Caco-2 (cell line): ENCODE results near the gene INPP5E. TPM values are rescaled to one million over a fixed set of nuclear protein-coding genes. Genes with fewer than 3 reads are reported as not detected.

Experiments
- BruUV-seq: library from RNA; stranded (reverse); fragments of 400-500 nt; replicated peaks from 2 replicates; lab custom pipeline; 2021; lab: Mats Ljungman, UMichigan
- CTCF ChIA-PET: fragments of 300-600 bp; sonication (Branson Sonifier 250); formaldehyde crosslinking; loops from one replicate; lab custom pipeline; 2022; ENCODE audit warnings: antibody characterized with exemption; lab: Charles Lee
- POLR2A ChIA-PET: fragments of 300-600 bp; sonication (Branson Sonifier 250); formaldehyde crosslinking; loops from one replicate; lab custom pipeline; 2022; ENCODE audit warnings: antibody characterized with exemption; lab: Charles Lee
- DNase-seq, 2 experiments: peaks; one replicate each; pipeline versions ENCODE4 v3.0.0 to v3.0.0-alpha.2; 2020 to 2022
- H3K27me3 ChIP-seq: replicated peaks from 2 replicates; pipeline ENCODE4 v1.6.0; 2011; ENCODE audit warnings: low read length; ENCODE audit not compliant: control insufficient read depth, insufficient read depth
- H3K36me3 ChIP-seq: 2 replicates; pipeline ENCODE4 v1.5.1; 2011; ENCODE audit warnings: low read length; ENCODE audit not compliant: control insufficient read depth, insufficient read depth
- H3K4me1 ChIP-seq: fragments of 250-450 bp; sonication (Bioruptor Pico); 2 replicates; pipeline ENCODE4 v1.5.1; 2020; ENCODE audit warnings: mild to moderate bottlenecking
- H3K4me3 ChIP-seq: 2 replicates; pipeline ENCODE4 v1.5.1; 2011; ENCODE audit warnings: low read depth, mild to moderate bottlenecking, control low read depth, low read length
- H3K9me3 ChIP-seq: fragments of 250-450 bp; sonication (Bioruptor Pico); 2 replicates; pipeline ENCODE4 v1.5.1; 2020; ENCODE audit warnings: mild to moderate bottlenecking, moderate library complexity
- H3K27ac Mint-ChIP-seq: one replicate; pipeline ENCODE4 v1.8.0; 2022; ENCODE audit warnings: mixed read lengths; ENCODE audit not compliant: unreplicated experiment
- H3K27me3 Mint-ChIP-seq: one replicate; pipeline ENCODE4 v1.8.0; 2022; ENCODE audit warnings: mixed read lengths; ENCODE audit not compliant: insufficient read depth, unreplicated experiment
- H3K36me3 Mint-ChIP-seq: one replicate; pipeline ENCODE4 v1.8.0; 2022; ENCODE audit warnings: mild to moderate bottlenecking, mixed read lengths; ENCODE audit not compliant: insufficient read depth, unreplicated experiment
- H3K4me1 Mint-ChIP-seq: one replicate; pipeline ENCODE4 v1.8.0; 2022; ENCODE audit warnings: low read depth, mixed read lengths; ENCODE audit not compliant: unreplicated experiment
- H3K4me3 Mint-ChIP-seq: one replicate; pipeline ENCODE4 v1.8.0; 2022; ENCODE audit warnings: mild to moderate bottlenecking, moderate library complexity, mixed read lengths; ENCODE audit not compliant: unreplicated experiment
- H3K9me3 Mint-ChIP-seq: one replicate; pipeline ENCODE4 v1.8.0; 2022; ENCODE audit warnings: mixed read lengths; ENCODE audit not compliant: unreplicated experiment
- intact Hi-C: fragments of 100-400 bp; cut with micrococcal nuclease; formaldehyde crosslinking; loops from one replicate; pipeline ENCODE4 v1.10.0; 2022; ENCODE audit not compliant: unreplicated experiment
- total RNA-seq: library from RNA; stranded (reverse); gene quantifications from 2 replicates; pipeline ENCODE4 v1.2.3, GENCODE V29; 2022
- TF ChIP-seq, protein P1 (sequence below), 2 experiments: fragments of 200-600 bp in 1 of 2; IDR thresholded peaks; 1 replicate in 1 of 2; 2 replicates in 1 of 2; pipeline versions ENCODE4 v1.5.1 to v1.8.0; 2011 to 2022; ENCODE audit warnings: antibody characterized with exemption in 1 of 2, control low read depth in 1 of 2, inconsistent platforms in 1 of 2, low read depth in 1 of 2, low read length in 1 of 2, mild to moderate bottlenecking in 1 of 2, moderate library complexity in 1 of 2; ENCODE audit not compliant: insufficient read depth in 1 of 2, severe bottlenecking in 1 of 2, unreplicated experiment in 1 of 2

Gene INPP5E
- total RNA-seq, 1 experiment from 2014 or later = 18.6 TPM

DNA sequence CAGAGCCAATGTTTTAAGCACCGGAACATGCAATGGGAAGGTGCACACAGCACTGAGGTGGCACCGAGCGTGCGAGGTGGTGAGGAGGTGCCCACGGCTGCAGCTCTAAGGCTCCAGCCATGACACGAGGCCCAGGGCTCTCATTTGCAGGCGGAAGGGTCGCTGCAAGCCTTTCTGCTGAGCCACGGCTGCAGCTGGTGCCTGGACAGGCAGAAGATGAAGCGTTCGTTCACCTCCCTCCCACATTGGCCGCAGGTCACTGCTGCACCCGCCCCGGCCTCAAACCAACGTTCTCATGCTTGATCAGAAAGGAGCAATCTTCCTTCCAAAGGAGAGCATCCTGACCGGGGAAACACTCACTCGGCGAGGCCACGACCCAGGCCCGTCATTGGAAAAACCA lies 4.5 kb upstream of the INPP5E start:
- Mint-ChIP-seq H3K27me3 (no peaks in the 10 kb centered on the region), H3K4me3 (no peak overlapping the region), H3K4me1 (no peaks in the 10 kb centered on the region), H3K9me3 (no peaks in the 10 kb centered on the region), H3K36me3 (peaks cover 86% of the 10 kb centered on the region), H3K27ac (no peak overlapping the region)
- CTCF ChIA-PET = interaction anchor here (0.6 kb wide), 1 partner anchor 86 kb away, joined by 3 read pairs; no protein-coding TSS in a partner anchor
- TF ChIP-seq, protein P1, sequence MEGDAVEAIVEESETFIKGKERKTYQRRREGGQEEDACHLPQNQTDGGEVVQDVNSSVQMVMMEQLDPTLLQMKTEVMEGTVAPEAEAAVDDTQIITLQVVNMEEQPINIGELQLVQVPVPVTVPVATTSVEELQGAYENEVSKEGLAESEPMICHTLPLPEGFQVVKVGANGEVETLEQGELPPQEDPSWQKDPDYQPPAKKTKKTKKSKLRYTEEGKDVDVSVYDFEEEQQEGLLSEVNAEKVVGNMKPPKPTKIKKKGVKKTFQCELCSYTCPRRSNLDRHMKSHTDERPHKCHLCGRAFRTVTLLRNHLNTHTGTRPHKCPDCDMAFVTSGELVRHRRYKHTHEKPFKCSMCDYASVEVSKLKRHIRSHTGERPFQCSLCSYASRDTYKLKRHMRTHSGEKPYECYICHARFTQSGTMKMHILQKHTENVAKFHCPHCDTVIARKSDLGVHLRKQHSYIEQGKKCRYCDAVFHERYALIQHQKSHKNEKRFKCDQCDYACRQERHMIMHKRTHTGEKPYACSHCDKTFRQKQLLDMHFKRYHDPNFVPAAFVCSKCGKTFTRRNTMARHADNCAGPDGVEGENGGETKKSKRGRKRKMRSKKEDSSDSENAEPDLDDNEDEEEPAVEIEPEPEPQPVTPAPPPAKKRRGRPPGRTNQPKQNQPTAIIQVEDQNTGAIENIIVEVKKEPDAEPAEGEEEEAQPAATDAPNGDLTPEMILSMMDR (IDR thresholded peaks at IDR 0.05; ENCODE audit: insufficient read depth in 1 of 2, low read depth in 1 of 2, low read length in 1 of 2, severe bottlenecking in 1 of 2, unreplicated experiment in 1 of 2) = no peak
- Histone ChIP-seq H3K9me3 (no peaks in the 10 kb centered on the region), H3K4me1 (no peaks in the 10 kb centered on the region; the same call in 1 of the 2 replicates), H3K36me3 (peaks cover 1% of the 10 kb centered on the region; the same call in 1 of the 2 replicates), H3K4me3 (no peak overlapping the region), H3K27me3 (no peaks in the 10 kb centered on the region)
- intact Hi-C loops = no loop called here
- POLR2A ChIA-PET = no interaction called here
- no TSS peak for BruUV-seq
- DNase-seq = no peak

DNA sequence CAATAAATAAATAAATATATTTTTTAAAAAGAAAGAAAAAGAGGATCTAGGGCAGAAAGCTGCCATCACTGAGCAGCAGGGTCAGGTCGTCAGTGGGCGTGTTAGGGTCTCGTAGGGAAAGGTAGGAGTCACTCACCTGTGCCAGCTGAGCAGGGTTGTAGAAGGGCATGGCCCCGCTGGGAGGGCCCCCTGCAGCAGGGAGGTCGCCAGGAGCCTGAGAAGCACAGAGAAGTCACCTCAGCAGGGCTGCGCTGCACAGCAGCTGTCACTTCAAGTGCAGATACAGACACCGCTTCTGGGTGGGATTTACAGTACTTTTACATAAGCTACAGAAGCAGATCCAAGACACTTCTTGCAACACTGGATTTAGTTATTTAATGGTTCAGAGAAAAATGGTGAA lies 4.0 kb upstream of the INPP5E start:
- DNase-seq = no peak
- H3K27ac Mint-ChIP-seq = no peak overlapping the region
- ChIA-PET CTCF (interaction anchor here (1.0 kb wide), 1 partner anchor 182 kb away, joined by 4 read pairs; no protein-coding TSS in a partner anchor), POLR2A (no interaction called here)
- Histone ChIP-seq H3K4me3 (no peak overlapping the region), H3K9me3 (no peaks in the 10 kb centered on the region), H3K27me3 (no peaks in the 10 kb centered on the region), H3K36me3 (peaks cover 1% of the 10 kb centered on the region; the same call in 1 of the 2 replicates), H3K4me1 (no peaks in the 10 kb centered on the region; the same call in 1 of the 2 replicates)
- H3K36me3 Mint-ChIP-seq = peaks cover 82% of the 10 kb centered on the region
- TF ChIP-seq, protein P1 (IDR thresholded peaks at IDR 0.05; ENCODE audit: insufficient read depth in 1 of 2, low read depth in 1 of 2, low read length in 1 of 2, severe bottlenecking in 1 of 2, unreplicated experiment in 1 of 2) = no peak
- no peak overlapping the region for H3K4me3 Mint-ChIP-seq
- H3K9me3 Mint-ChIP-seq = no peaks in the 10 kb centered on the region
- H3K4me1 Mint-ChIP-seq = no peaks in the 10 kb centered on the region
- no peaks in the 10 kb centered on the region for H3K27me3 Mint-ChIP-seq
- intact Hi-C loops = no loop called here
- BruUV-seq = no TSS peak

DNA sequence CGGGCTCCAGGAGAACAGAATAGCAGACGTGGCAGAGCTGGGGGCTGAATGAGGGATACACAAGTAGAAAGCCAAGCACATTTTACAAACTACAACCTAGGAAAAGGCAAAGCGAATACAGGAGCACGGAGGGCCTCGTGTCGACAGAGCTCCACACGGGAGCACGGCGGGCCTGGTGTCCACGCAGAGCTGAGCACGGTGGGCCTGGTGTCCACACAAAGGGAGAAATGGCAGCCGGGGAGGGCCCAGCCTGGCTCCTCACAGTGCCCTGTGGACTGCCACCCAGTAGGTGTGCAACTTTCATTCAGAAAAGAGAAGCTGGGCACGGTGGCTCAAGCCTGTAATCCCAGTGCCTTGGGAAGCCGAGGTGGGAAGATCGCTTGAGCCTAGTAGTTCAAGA lies 3.4 kb upstream of the INPP5E start:
- TF ChIP-seq, protein P1 (IDR thresholded peaks at IDR 0.05; ENCODE audit: insufficient read depth in 1 of 2, low read depth in 1 of 2, low read length in 1 of 2, severe bottlenecking in 1 of 2, unreplicated experiment in 1 of 2) = no peak
- Mint-ChIP-seq H3K4me3 (no peak overlapping the region), H3K36me3 (peaks cover 82% of the 10 kb centered on the region), H3K27ac (no peak overlapping the region), H3K4me1 (no peaks in the 10 kb centered on the region), H3K27me3 (no peaks in the 10 kb centered on the region), H3K9me3 (no peaks in the 10 kb centered on the region)
- Histone ChIP-seq H3K4me3 (no peak overlapping the region), H3K4me1 (no peaks in the 10 kb centered on the region; the same call in 1 of the 2 replicates), H3K9me3 (no peaks in the 10 kb centered on the region), H3K27me3 (no peaks in the 10 kb centered on the region), H3K36me3 (peaks cover 1% of the 10 kb centered on the region; the same call in 1 of the 2 replicates)
- intact Hi-C loops = no loop called here
- no TSS peak for BruUV-seq
- no peak for DNase-seq
- ChIA-PET POLR2A (no interaction called here), CTCF (interaction anchor here (1.0 kb wide), 1 partner anchor 183 kb away, joined by 4 read pairs; no protein-coding TSS in a partner anchor)
